ENCODE results near the gene STAT5B. TPM values are rescaled to one million over a fixed set of nuclear protein-coding genes. Genes with fewer than 3 reads are reported as not detected.

The STAT5B gene
- total RNA-seq, 1 donor from 2014 or later: 23.1 TPM

DNA sequence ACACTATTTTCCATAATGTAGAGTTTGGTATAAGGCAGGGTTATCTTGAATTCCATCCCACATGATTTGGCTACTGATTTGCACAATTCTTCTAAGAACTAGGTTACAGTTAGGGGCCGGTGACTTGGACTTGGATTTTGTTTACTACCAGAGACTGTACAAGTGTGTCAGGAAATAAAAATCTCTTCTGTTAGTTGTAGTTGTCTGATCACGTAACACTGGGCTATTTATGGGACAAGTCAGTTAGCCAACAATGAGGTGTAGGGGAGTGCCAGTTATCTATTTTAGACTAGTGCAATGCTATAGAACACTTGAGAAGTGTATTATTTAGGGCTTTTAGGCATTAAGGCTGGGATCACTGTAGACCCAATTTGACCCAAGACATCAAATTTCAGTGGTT is 42.2 kb downstream of the STAT5B start:
- no peak overlapping the region for H3K27ac Mint-ChIP-seq (ENCODE audit: unreplicated experiment)

DNA sequence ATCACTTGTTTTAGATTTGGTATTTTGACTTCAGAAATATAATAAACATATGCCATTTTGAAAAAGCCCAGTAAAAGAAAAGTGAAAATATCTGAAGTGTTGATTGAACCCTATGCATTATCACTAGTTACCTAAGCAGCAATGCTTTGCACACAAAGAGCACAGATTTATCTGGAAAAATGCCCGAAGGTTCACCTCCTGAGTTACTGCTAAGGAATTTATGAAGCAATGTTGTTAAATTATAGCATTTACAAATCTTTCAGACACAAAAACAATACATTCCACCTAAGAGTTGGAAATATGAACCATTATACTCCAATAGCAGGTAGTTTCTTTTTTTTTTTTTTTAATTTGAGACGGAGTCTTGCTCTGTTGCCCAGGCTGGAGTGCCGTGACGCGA is 43.0 kb downstream of the STAT5B start:
- no peak for TF ChIP-seq EZH2 (IDR thresholded peaks at IDR 0.05; ENCODE audit: insufficient read depth, low read length)
- TF ChIP-seq, protein P1, sequence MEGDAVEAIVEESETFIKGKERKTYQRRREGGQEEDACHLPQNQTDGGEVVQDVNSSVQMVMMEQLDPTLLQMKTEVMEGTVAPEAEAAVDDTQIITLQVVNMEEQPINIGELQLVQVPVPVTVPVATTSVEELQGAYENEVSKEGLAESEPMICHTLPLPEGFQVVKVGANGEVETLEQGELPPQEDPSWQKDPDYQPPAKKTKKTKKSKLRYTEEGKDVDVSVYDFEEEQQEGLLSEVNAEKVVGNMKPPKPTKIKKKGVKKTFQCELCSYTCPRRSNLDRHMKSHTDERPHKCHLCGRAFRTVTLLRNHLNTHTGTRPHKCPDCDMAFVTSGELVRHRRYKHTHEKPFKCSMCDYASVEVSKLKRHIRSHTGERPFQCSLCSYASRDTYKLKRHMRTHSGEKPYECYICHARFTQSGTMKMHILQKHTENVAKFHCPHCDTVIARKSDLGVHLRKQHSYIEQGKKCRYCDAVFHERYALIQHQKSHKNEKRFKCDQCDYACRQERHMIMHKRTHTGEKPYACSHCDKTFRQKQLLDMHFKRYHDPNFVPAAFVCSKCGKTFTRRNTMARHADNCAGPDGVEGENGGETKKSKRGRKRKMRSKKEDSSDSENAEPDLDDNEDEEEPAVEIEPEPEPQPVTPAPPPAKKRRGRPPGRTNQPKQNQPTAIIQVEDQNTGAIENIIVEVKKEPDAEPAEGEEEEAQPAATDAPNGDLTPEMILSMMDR (IDR thresholded peaks at IDR 0.05; ENCODE audit: insufficient read depth, low read depth, low read length): no peak
- no peaks in the 10 kb centered on the region for H3K9me3 Mint-ChIP-seq (ENCODE audit: unreplicated experiment)

More for the DNA sequence above, 42.2 kb downstream of the STAT5B start:
- no peaks in the 10 kb centered on the region for H3K36me3 ChIP-seq (ENCODE audit: insufficient read depth, low read length)
- H3K9me3 ChIP-seq (ENCODE audit: insufficient read depth, low read depth, low read length): no peaks in the 10 kb centered on the region
- no peak overlapping the region for H2AFZ ChIP-seq (ENCODE audit: low read depth, low read length)
- H4K20me1 ChIP-seq (ENCODE audit: insufficient read depth, low read length): peaks cover 32% of the 10 kb centered on the region
- Mint-ChIP-seq H3K4me1 (ENCODE audit: low read depth, unreplicated experiment) (no peaks in the 10 kb centered on the region), H3K27me3 (ENCODE audit: low read depth, unreplicated experiment) (no peaks in the 10 kb centered on the region), H3K36me3 (ENCODE audit: low read depth, unreplicated experiment) (no peaks in the 10 kb centered on the region), H3K9me3 (ENCODE audit: unreplicated experiment) (no peaks in the 10 kb centered on the region), H3K4me3 (ENCODE audit: unreplicated experiment) (no peak overlapping the region)
- H3K4me2 ChIP-seq (ENCODE audit: low read length): no peak overlapping the region
- FAIRE-seq (no peak), DNase-seq (ENCODE audit: low read depth) (no peak)
- H3K4me1 ChIP-seq (ENCODE audit: insufficient read depth, low read length): no peaks in the 10 kb centered on the region
- H3K79me2 ChIP-seq (ENCODE audit: insufficient read depth, low read length): peaks cover 59% of the 10 kb centered on the region
- H3K27me3 ChIP-seq (ENCODE audit: insufficient read depth, low read length): no peaks in the 10 kb centered on the region
- no peak overlapping the region for H3K4me3 ChIP-seq (ENCODE audit: insufficient read depth, low read depth, low read length)
- H3K27ac ChIP-seq (ENCODE audit: low read depth, low read length): no peak overlapping the region
- no peak overlapping the region for H3K9ac ChIP-seq (ENCODE audit: low read length)
- no peak for TF ChIP-seq EZH2 (IDR thresholded peaks at IDR 0.05; ENCODE audit: insufficient read depth, low read length)
- TF ChIP-seq, protein P1 (IDR thresholded peaks at IDR 0.05; ENCODE audit: insufficient read depth, low read depth, low read length): no peak

DNA sequence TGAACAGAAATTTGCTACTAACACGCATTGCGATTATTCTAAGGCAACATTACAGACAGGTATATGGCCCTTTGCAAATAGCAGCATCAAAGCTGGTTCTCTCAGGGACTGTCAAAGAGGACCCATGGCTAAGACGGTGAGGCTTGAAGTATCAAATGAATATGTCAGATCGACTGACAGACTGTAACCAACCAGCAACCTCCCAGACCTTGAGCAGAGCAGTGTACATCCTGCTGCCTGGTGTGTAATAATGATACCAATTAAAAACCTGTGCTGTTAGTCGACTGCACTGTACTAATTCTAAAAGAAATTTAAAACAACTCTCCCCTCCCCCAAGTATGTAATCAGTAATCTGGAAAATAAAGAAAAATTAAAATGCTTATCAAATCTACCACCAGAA is 46.0 kb downstream of the STAT5B start:
- Histone ChIP-seq H3K4me1 (ENCODE audit: insufficient read depth, low read length) (no peaks in the 10 kb centered on the region), H3K4me2 (ENCODE audit: low read length) (no peak overlapping the region), H3K4me3 (ENCODE audit: insufficient read depth, low read depth, low read length) (no peak overlapping the region), H3K9me3 (ENCODE audit: insufficient read depth, low read depth, low read length) (no peaks in the 10 kb centered on the region), H2AFZ (ENCODE audit: low read depth, low read length) (no peak overlapping the region), H3K36me3 (ENCODE audit: insufficient read depth, low read length) (no peaks in the 10 kb centered on the region), H3K27me3 (ENCODE audit: insufficient read depth, low read length) (no peaks in the 10 kb centered on the region), H3K9ac (ENCODE audit: low read length) (no peak overlapping the region), H3K27ac (ENCODE audit: low read depth, low read length) (no peak overlapping the region), H4K20me1 (ENCODE audit: insufficient read depth, low read length) (peaks cover 25% of the 10 kb centered on the region), H3K79me2 (ENCODE audit: insufficient read depth, low read length) (peaks cover 32% of the 10 kb centered on the region)
- Mint-ChIP-seq H3K27me3 (ENCODE audit: low read depth, unreplicated experiment) (no peaks in the 10 kb centered on the region), H3K9me3 (ENCODE audit: unreplicated experiment) (no peaks in the 10 kb centered on the region), H3K4me3 (ENCODE audit: unreplicated experiment) (no peak overlapping the region), H3K36me3 (ENCODE audit: low read depth, unreplicated experiment) (peaks cover 1% of the 10 kb centered on the region), H3K4me1 (ENCODE audit: low read depth, unreplicated experiment) (peaks cover 6% of the 10 kb centered on the region), H3K27ac (ENCODE audit: unreplicated experiment) (no peak overlapping the region)
- no peak for FAIRE-seq
- no peak for DNase-seq (ENCODE audit: low read depth)
- no peak for TF ChIP-seq EZH2 (IDR thresholded peaks at IDR 0.05; ENCODE audit: insufficient read depth, low read length)
- TF ChIP-seq, protein P1 (IDR thresholded peaks at IDR 0.05; ENCODE audit: insufficient read depth, low read depth, low read length): no peak

More for the DNA sequence above, 43.0 kb downstream of the STAT5B start:
- Histone ChIP-seq H3K27ac (ENCODE audit: low read depth, low read length) (no peak overlapping the region), H4K20me1 (ENCODE audit: insufficient read depth, low read length) (peaks cover 34% of the 10 kb centered on the region), H3K79me2 (ENCODE audit: insufficient read depth, low read length) (peaks cover 56% of the 10 kb centered on the region), H3K4me2 (ENCODE audit: low read length) (no peak overlapping the region), H3K4me3 (ENCODE audit: insufficient read depth, low read depth, low read length) (no peak overlapping the region), H3K36me3 (ENCODE audit: insufficient read depth, low read length) (no peaks in the 10 kb centered on the region), H2AFZ (ENCODE audit: low read depth, low read length) (no peak overlapping the region), H3K9ac (ENCODE audit: low read length) (no peak overlapping the region), H3K27me3 (ENCODE audit: insufficient read depth, low read length) (no peaks in the 10 kb centered on the region), H3K4me1 (ENCODE audit: insufficient read depth, low read length) (no peaks in the 10 kb centered on the region), H3K9me3 (ENCODE audit: insufficient read depth, low read depth, low read length) (no peaks in the 10 kb centered on the region)
- Mint-ChIP-seq H3K27me3 (ENCODE audit: low read depth, unreplicated experiment) (no peaks in the 10 kb centered on the region), H3K27ac (ENCODE audit: unreplicated experiment) (no peak overlapping the region), H3K36me3 (ENCODE audit: low read depth, unreplicated experiment) (no peaks in the 10 kb centered on the region), H3K4me3 (ENCODE audit: unreplicated experiment) (no peak overlapping the region), H3K4me1 (ENCODE audit: low read depth, unreplicated experiment) (peaks cover 2% of the 10 kb centered on the region)
- DNase-seq (ENCODE audit: low read depth): peak; percentile 64
- no peak for FAIRE-seq

Data from astrocyte (in vitro differentiated cells and primary cell).